IMR-90 (cell line): Measurements from ENCODE around the gene ANKRD10.

Source experiments
- CEBPB ChIP-seq: IDR thresholded peaks from 2 replicates; pipeline ENCODE4 v1.6.1; 2012; ENCODE audit warnings: low read depth, low read length, improper control_type of control experiment
- CTCF ChIP-seq: conservative IDR thresholded peaks from 2 replicates; pipeline ENCODE4 v1.5.1; 2012; ENCODE audit warnings: mild to moderate bottlenecking, low read depth, low read length, improper control_type of control experiment
- ELK1 ChIP-seq: fragments of 150-350 bp; IDR thresholded peaks from 2 replicates; pipeline ENCODE4 v1.6.1; 2016; ENCODE audit warnings: low read depth, mild to moderate bottlenecking, low read length, moderate library complexity, borderline replicate concordance
- MAFK ChIP-seq: IDR thresholded peaks from 2 replicates; pipeline ENCODE4 v1.6.1; 2012; ENCODE audit warnings: low read depth, low read length, improper control_type of control experiment
- RAD21 ChIP-seq: IDR thresholded peaks from 2 replicates; pipeline ENCODE4 v1.6.1; 2012; ENCODE audit warnings: low read length, improper control_type of control experiment
- RCOR1 ChIP-seq: IDR thresholded peaks from 2 replicates; pipeline ENCODE4 v1.6.1; 2012; ENCODE audit warnings: mild to moderate bottlenecking, low read length, improper control_type of control experiment; ENCODE audit not compliant: insufficient replicate concordance

- TF ChIP-seq CTCF (no peak), RAD21 (no peak), ELK1 (no peak), MAFK (no peak), CEBPB (no peak), RCOR1 (no peak)
Observed at GRCh38 chr13:110950356-110950755, 35.5 kb upstream of the ANKRD10 start.
